PC-3 (cell line): Measurements from ENCODE around the gene CYP4F3. TPM values are rescaled to one million over a fixed set of nuclear protein-coding genes. Genes with fewer than 3 reads are reported as not detected.

Source experiments
- ATAC-seq: fragments of 200-7000 bp; cut with Tn5 transposase; 2 replicates; pipeline ENCODE4 v1.9.1; 2020; ENCODE audit warnings: mild to moderate bottlenecking, moderate library complexity
- BruUV-seq: library from RNA; stranded (reverse); fragments of 400-500 nt; replicated peaks from 2 replicates; lab custom pipeline; 2021; lab: Mats Ljungman, UMichigan
- CTCF ChIA-PET: fragments of 300-600 bp; sonication (Branson Sonifier 250); formaldehyde crosslinking; loops from one replicate; lab custom pipeline; 2022; ENCODE audit warnings: antibody characterized with exemption; lab: Charles Lee
- POLR2A ChIA-PET: fragments of 300-600 bp; sonication (Branson Sonifier 250); formaldehyde crosslinking; loops from one replicate; lab custom pipeline; 2022; ENCODE audit warnings: antibody characterized with exemption; ENCODE audit not compliant: unreplicated experiment; lab: Charles Lee
- DNase-seq: peaks from one replicate; pipeline ENCODE4 v3.0.0-alpha.2; 2015
- H2AFZ ChIP-seq: fragments of 300-600 bp; sonication (generic); 2 replicates; pipeline ENCODE4 v1.6.0; 2016; ENCODE audit warnings: antibody characterized with exemption, low read length
- H3F3A ChIP-seq: fragments of 300-600 bp; sonication (generic); one replicate; pipeline ENCODE4 v1.6.0; 2017; ENCODE audit warnings: antibody characterized with exemption, low read length, control low read depth, mild to moderate bottlenecking; ENCODE audit not compliant: unreplicated experiment
- H3K27ac ChIP-seq: fragments of 300-600 bp; sonication (generic); 2 replicates; pipeline ENCODE4 v1.5.1; 2016; ENCODE audit warnings: mild to moderate bottlenecking, low read length
- H3K27me3 ChIP-seq: fragments of 300-600 bp; sonication (generic); 2 replicates; pipeline ENCODE4 v1.6.1; 2016; ENCODE audit warnings: low read length, mixed read lengths
- H3K36me3 ChIP-seq: fragments of 300-600 bp; sonication (generic); 2 replicates; pipeline ENCODE4 v1.6.1; 2016; ENCODE audit warnings: low read depth, mixed run types, low read length, mixed read lengths
- H3K4me1 ChIP-seq: fragments of 300-600 bp; sonication (generic); 2 replicates; pipeline ENCODE4 v1.5.1; 2016; ENCODE audit warnings: low read length; ENCODE audit not compliant: insufficient read depth
- H3K4me2 ChIP-seq: fragments of 300-600 bp; sonication (generic); 2 replicates; pipeline ENCODE4 v1.6.0; 2016; ENCODE audit warnings: low read length
- H3K4me3 ChIP-seq: fragments of 300-600 bp; sonication (generic); 2 replicates; pipeline ENCODE4 v1.5.1; 2016; ENCODE audit warnings: mild to moderate bottlenecking, low read length, mixed read lengths
- H3K79me2 ChIP-seq: fragments of 300-600 bp; sonication (generic); 2 replicates; pipeline ENCODE4 v1.6.1; 2017; ENCODE audit warnings: low read length, mixed read lengths
- H3K9ac ChIP-seq: fragments of 300-600 bp; sonication (generic); 2 replicates; pipeline ENCODE4 v1.6.0; 2016; ENCODE audit warnings: mild to moderate bottlenecking, low read length
- H3K9me2 ChIP-seq: fragments of 300-600 bp; sonication (generic); replicated peaks from 2 replicates; pipeline ENCODE4 v1.6.1; 2016; ENCODE audit warnings: mixed run types, low read length, mixed read lengths
- H3K9me3 ChIP-seq: fragments of 300-600 bp; sonication (generic); 2 replicates; pipeline ENCODE4 v1.6.1; 2016; ENCODE audit warnings: low read length, mixed read lengths
- H4K20me1 ChIP-seq: fragments of 300-600 bp; sonication (generic); 2 replicates; pipeline ENCODE4 v1.6.1; 2016; ENCODE audit warnings: low read length, mixed read lengths
- EZH2 ChIP-seq: fragments of 300-600 bp; sonication (generic); IDR thresholded peaks from one replicate; pipeline ENCODE4 v1.6.1; 2017; ENCODE audit warnings: antibody characterized with exemption, mild to moderate bottlenecking, low read length; ENCODE audit not compliant: unreplicated experiment
- EZH2phosphoT487 ChIP-seq: fragments of 300-600 bp; sonication (generic); IDR thresholded peaks from 2 replicates; pipeline ENCODE4 v1.6.1; 2018; ENCODE audit warnings: mild to moderate bottlenecking, antibody characterized with exemption, low read length, borderline replicate concordance
- intact Hi-C: fragments of 100-400 bp; cut with micrococcal nuclease; formaldehyde crosslinking; loops from 2 replicates; pipeline ENCODE4 v1.9.0; 2023
- total RNA-seq: library from RNA; depleted of rRNA; stranded (reverse); fragments of >200 nt; gene quantifications from 2 replicates; pipeline ENCODE4 v1.2.3, GENCODE V29; 2014
- TF ChIP-seq, protein P1 (sequence below): fragments of 300-600 bp; sonication (generic); conservative IDR thresholded peaks from 2 replicates; pipeline ENCODE4 v1.5.1; 2017; ENCODE audit warnings: antibody characterized with exemption, low read depth, mild to moderate bottlenecking, low read length

The CYP4F3 gene
- total RNA-seq, 1 experiment from 2014 or later: not detected

DNA sequence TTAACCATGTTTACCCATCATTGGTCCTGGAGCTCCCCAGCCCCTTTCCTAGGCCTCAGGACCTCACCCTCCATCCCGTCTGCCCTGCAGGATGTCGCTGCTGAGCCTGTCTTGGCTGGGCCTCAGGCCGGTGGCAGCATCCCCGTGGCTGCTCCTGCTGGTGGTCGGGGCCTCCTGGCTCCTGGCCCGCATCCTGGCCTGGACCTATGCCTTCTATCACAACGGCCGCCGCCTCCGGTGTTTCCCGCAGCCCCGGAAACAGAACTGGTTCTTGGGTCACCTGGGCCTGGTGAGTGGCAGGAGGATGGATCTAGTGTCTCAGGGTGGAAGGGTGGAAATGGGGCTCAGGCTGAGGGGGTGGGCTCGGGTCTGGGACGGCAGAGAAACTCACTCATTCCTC is 25.2 kb upstream of the CYP4F3 start:
- ATAC-seq: no peak
- no peaks in the 10 kb centered on the region for H4K20me1 ChIP-seq
- no peak for DNase-seq
- no peaks in the 10 kb centered on the region for H3K36me3 ChIP-seq
- no peaks in the 10 kb centered on the region for H3F3A ChIP-seq
- H3K27ac ChIP-seq: no peak overlapping the region
- intact Hi-C loops: no loop called here
- TF ChIP-seq, protein P1, sequence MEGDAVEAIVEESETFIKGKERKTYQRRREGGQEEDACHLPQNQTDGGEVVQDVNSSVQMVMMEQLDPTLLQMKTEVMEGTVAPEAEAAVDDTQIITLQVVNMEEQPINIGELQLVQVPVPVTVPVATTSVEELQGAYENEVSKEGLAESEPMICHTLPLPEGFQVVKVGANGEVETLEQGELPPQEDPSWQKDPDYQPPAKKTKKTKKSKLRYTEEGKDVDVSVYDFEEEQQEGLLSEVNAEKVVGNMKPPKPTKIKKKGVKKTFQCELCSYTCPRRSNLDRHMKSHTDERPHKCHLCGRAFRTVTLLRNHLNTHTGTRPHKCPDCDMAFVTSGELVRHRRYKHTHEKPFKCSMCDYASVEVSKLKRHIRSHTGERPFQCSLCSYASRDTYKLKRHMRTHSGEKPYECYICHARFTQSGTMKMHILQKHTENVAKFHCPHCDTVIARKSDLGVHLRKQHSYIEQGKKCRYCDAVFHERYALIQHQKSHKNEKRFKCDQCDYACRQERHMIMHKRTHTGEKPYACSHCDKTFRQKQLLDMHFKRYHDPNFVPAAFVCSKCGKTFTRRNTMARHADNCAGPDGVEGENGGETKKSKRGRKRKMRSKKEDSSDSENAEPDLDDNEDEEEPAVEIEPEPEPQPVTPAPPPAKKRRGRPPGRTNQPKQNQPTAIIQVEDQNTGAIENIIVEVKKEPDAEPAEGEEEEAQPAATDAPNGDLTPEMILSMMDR: no peak
- TF ChIP-seq EZH2: no peak
- no peak for TF ChIP-seq EZH2phosphoT487
- H3K4me3 ChIP-seq: no peak overlapping the region
- no TSS peak for BruUV-seq
- no peak overlapping the region for H3K4me2 ChIP-seq
- H3K4me1 ChIP-seq: no peaks in the 10 kb centered on the region
- POLR2A ChIA-PET: no interaction called here
- CTCF ChIA-PET: no interaction called here
- no peak overlapping the region for H2AFZ ChIP-seq
- no peak overlapping the region for H3K9ac ChIP-seq
- H3K79me2 ChIP-seq: no peaks in the 10 kb centered on the region
- no peaks in the 10 kb centered on the region for H3K9me2 ChIP-seq
- H3K27me3 ChIP-seq: no peaks in the 10 kb centered on the region
- no peaks in the 10 kb centered on the region for H3K9me3 ChIP-seq

DNA sequence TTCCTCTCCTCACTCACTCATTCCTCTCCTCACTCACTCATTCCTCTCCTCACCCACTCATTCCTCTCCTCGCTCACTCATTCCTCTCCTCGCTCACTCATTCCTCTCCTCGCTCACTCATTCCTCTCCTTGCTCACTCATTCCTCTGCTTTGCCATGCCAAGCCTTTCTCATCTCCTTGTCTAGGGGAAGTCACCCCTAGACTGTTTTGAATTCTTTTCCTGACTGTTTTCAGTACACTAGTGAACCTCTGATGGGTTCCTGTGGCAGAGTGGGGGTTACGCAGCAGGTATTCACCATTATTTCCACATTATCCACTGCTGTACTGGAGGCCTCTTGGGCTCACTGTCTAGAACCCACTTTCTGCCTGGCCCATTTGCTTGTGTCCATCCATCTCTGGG is 24.5 kb upstream of the CYP4F3 start:
- POLR2A ChIA-PET: no interaction called here
- H3K4me2 ChIP-seq: no peak overlapping the region
- H3K36me3 ChIP-seq: no peaks in the 10 kb centered on the region
- no peak overlapping the region for H3K9ac ChIP-seq
- no TSS peak for BruUV-seq
- no peak overlapping the region for H3K27ac ChIP-seq
- H3F3A ChIP-seq: no peaks in the 10 kb centered on the region
- ATAC-seq (no peak), DNase-seq (no peak)
- H3K4me3 ChIP-seq: no peak overlapping the region
- no peak overlapping the region for H2AFZ ChIP-seq
- H4K20me1 ChIP-seq: no peaks in the 10 kb centered on the region
- CTCF ChIA-PET: no interaction called here
- H3K27me3 ChIP-seq: no peaks in the 10 kb centered on the region
- H3K79me2 ChIP-seq: no peaks in the 10 kb centered on the region
- H3K4me1 ChIP-seq: no peaks in the 10 kb centered on the region
- TF ChIP-seq, protein P1: no peak
- TF ChIP-seq EZH2phosphoT487 (no peak), EZH2 (no peak)
- H3K9me3 ChIP-seq: no peaks in the 10 kb centered on the region
- intact Hi-C loops: no loop called here
- no peaks in the 10 kb centered on the region for H3K9me2 ChIP-seq

DNA sequence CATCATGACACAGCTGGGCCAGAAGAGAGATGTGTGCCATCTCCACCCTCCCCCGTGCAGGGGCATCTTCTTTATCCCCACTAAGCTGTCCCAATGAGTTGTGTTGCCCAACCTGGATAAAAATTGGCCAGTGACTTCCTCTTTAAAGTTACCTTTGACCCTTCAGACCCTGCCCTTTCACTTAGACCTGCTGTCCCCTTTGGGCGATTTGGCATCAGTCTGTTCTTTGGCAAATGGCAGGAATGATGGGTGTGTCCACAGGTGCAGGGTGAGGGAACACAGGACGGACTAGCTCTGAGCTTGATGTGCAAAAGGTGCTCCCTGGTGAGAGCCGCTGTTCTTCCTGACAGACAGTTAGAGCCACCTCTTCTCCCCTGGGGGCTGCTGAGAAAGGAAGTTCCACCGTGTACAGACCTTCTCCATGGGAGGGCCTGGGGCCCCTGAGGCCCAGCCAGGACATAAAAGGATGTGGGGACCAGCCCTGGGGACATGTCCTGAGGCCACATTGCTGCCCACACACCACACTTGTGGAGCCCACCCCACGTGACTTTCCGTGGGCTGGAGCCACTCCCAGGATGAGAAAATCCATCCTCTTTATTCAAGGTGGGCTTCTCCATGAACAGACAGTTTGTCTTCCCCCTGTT is 23.9 kb upstream of the CYP4F3 start:
- H3K4me2 ChIP-seq: no peak overlapping the region
- ATAC-seq (no peak), DNase-seq (no peak)
- no peaks in the 10 kb centered on the region for H3K4me1 ChIP-seq
- ChIA-PET POLR2A (no interaction called here), CTCF (no interaction called here)
- no peak overlapping the region for H2AFZ ChIP-seq
- no peaks in the 10 kb centered on the region for H3K36me3 ChIP-seq
- intact Hi-C loops: no loop called here
- H3K9me2 ChIP-seq: no peaks in the 10 kb centered on the region
- no peak overlapping the region for H3K27ac ChIP-seq
- TF ChIP-seq EZH2 (no peak), EZH2phosphoT487 (no peak)
- TF ChIP-seq, protein P1: no peak
- no peaks in the 10 kb centered on the region for H4K20me1 ChIP-seq
- no peaks in the 10 kb centered on the region for H3K79me2 ChIP-seq
- H3K27me3 ChIP-seq: no peaks in the 10 kb centered on the region
- H3K9ac ChIP-seq: no peak overlapping the region
- no peaks in the 10 kb centered on the region for H3F3A ChIP-seq
- BruUV-seq: no TSS peak
- no peak overlapping the region for H3K4me3 ChIP-seq
- H3K9me3 ChIP-seq: no peaks in the 10 kb centered on the region
